NCI-H510A (cell line): Measurements from ENCODE around the gene CBLN4.

Experiments used
- DNase-seq: peaks from one replicate; lab custom pipeline; 2025; lab: John Stamatoyannopoulos, UW

CBLN4 gene

DNA sequence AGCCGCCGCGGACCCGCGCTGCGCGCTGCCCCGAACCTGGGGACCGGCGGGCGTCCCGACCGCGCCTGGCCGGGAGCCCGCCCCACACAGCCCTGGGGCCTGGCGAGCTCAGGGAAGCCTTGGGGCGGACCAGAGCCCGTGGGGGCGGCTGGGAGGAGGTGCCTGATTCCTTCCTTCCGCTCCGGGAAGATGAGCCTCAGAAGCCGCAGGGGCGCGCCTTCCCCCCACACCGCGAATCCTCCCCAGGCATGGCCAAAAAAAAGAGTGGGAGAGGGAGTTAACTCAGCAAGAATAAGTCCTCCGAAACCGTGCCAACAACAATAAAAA lies at the start of gene CBLN4:
CBLN4 (minus strand) TSS at position 131 of the 327 bp plus-strand sequence. CDS start 1,348 bp downstream, outside the sequence.
- no peak for DNase-seq

GRCh38 chr20:56043227-56043626 lies 37.9 kb upstream of the CBLN4 start:
- DNase-seq: no peak

DNA sequence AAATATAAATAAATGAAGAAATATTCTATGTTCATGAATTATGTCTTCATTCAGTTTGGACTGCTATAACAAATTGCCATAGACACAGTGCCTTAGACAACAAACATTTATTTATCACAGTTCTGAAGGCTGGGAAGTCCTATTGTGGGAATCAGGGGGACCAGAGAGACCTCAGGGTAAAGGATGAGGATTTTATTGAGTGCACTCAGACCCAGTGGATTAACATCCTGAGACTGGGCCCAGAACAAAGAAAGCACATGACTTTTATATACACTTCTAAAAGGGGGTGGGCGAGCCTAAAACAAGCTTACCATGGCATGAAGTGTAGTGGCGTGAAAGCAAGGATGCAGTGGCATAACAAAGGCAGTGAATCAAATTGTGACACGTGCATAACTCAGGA lies 26.9 kb upstream of the CBLN4 start:
- DNase-seq: no peak

DNA sequence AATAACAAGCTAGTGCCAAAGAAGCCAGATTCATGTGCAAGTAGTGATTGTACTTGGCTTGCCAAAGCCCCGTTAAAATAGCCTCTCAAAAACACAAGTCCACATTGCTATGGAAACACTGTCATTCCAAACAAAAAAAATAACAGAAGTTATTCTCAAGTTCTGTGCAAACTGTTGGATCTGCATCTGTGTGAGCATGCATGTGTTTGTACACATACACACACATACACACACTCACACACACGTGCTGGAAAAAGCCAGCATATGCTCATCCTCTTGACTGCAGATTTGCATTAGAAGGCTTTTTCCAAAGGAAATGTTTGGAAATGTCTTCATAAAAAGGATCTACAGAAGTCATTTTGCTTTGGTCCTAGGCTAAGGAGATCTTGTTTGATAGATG lies 13.4 kb upstream of the CBLN4 start:
- no peak for DNase-seq

DNA sequence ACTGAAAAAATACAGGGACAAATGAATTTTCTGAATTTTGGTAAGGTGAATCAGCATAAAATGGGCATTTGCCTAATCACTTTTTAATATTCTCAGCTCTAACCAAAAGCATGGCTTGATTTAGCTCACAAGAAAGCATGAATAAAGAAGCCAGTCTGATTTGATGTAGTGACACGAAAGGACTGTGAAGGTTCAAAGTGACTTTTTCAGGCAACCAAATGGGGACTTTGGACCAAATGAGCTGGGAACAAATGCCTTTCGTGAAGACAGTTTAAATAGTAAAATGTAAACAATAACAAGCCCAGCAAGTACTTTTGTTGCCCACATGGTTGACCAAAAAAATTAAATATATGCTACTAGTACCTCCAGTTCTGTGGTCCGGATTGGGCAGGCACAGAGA lies 12.9 kb upstream of the CBLN4 start:
- DNase-seq: no peak

DNA sequence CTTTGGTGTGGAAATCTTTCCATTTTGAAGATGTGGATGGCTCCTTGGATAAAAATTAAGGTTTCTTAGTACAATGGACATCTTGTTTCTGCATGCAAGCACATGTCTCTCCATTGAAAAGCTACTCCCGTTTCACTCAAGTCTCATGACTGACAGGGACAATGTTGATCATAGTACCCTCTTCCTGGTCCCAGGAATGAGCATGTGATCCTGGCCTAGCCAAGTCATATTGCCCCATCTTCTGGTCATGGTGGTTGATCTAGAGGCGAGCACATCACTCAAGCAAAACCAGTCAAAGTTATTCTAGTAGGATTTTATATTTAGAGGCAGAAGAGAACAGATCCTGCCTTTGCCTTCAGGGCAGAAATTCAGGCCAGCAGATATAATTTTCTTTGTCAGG lies 12.2 kb upstream of the CBLN4 start:
- DNase-seq: no peak

- no peak for DNase-seq
These were observed 9.7 kb upstream of the CBLN4 start for GRCh38 chr20:56014998-56015397.

DNA sequence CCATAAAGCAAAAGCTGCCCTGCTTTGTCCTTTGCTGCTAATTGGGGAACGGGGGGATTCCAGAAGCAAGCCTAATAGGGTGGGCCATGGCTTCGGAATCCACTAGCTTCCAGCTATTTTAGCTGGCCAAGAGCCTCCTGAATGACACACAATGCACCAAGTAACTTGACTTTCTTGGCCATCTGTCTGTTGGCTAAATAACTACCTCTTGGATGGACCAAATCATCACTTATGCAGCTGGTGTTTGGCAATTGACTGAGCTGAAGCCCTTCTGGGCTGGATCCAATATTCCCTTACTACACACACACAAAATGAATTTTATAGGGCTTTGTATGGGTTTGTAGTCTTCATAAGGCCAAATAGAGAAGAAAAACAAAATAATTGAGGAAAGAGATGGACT lies 8.8 kb upstream of the CBLN4 start:
- no peak for DNase-seq

- DNase-seq: no peak
These were observed 519 bp downstream of the CBLN4 start for GRCh38 chr20:56004611-56005388.

DNA sequence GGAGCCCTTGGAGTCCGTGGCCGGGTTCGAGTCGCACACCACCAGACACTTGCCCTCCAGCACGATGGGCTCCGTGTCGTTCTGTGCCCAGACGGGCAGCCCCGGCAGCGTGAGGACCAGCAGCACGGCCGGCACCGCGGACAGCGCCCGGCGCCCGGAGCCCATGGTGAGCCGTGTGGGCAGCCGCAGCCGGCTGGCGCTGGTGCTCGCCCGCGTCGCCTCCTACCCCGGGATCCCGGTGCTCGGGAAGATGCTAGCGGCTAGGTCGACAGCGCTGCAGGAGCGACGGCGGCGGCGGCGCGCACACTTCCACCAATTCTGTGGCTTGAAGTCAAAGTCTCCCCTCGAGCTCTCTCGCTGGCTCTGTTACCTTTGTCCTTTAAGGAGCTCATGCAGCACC lies 1.3 kb downstream of the CBLN4 start:
- no peak for DNase-seq

DNA sequence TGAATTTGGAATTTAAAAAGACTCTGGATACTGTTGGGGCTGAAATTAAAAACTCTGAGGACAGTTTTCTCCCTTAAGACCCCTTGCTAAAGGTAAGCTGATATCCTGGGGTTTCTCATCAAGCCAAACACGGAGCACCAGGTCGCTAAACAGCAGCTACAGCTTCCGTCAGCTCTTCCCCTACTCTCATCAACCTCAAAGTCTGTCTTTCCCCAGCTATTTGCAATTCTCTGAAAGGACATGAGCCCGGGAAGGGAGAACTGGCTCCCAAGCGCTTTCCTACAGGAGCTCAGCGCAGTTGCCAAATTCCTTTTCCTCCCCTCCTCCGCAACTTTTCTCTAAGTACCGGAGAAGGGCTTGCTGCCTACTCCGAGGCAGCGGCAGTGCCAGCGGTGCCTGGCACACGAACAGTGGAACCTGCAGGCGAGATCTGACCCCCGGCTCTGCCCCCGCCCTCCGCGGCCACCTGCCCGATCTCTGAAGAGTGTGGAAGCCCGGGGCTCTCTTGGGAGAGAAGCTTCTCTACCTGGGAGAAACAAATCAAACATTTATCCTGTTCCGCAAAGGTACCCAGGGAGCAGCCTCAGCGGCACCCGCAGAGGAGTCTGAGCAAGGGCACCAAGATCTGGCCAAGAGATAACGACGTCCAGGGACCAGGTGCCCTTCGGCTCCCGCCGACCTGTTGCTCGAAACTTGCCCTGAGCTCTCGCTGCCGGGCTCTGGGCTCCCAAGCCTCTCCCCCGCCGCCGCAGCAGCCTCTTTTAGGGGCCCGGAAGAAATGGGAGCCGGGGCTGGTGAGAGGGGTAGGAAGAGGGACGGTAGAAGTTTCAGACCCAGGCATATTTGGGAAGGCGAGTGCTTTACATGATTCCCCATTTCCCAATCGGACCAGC lies 2.2 kb downstream of the CBLN4 start:
- DNase-seq: no peak

DNA sequence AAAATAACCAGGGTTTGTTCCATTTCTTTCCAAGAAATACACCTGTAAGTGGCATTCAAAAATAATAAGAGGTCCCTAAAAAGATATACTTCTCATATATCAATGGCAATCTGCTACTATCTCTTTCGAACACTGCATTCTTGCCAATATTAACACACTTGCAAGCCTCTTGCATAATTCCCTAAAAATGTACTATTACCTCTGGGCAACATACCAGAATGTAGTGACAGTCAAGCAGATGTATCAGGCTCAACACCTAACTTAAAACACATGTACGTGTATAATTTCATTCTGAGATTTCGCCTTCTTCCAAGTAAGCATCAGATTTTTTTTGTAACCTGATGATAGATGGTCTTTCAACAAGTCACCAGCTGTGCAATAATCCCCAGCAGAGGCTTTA lies 3.4 kb downstream of the CBLN4 start:
- DNase-seq: no peak

DNA sequence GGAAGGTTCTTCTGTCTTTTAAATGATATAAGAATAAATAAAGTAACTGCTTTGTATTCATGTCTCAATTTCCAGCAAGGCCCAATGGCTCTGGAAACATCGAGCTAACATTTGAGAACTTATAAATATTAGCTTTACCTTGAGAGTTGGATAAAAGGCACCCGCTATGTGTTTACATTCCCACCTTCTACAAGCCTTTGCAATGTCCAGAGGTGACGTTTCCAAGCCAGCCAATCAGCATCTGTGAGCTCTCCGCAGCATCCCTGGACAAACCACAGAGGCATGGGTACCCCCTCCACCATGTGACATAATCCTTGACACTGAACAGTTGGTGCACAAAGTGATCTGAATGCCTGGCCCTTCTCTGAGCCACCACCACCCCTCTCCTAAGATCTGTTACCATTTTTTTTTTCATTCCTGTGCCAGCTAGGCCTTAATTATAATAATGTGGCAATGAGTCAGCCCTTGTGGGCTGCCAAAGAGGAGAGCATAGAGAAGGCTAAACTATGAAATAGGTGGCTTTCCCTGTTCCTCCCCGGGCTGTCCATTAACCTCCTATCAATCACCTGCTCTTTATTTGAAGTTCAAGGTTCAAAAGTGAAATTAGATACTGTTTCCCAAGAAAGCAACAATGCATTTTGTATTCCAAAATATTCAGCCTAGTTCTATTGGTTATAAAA lies 4.1 kb downstream of the CBLN4 start:
- DNase-seq: no peak

DNA sequence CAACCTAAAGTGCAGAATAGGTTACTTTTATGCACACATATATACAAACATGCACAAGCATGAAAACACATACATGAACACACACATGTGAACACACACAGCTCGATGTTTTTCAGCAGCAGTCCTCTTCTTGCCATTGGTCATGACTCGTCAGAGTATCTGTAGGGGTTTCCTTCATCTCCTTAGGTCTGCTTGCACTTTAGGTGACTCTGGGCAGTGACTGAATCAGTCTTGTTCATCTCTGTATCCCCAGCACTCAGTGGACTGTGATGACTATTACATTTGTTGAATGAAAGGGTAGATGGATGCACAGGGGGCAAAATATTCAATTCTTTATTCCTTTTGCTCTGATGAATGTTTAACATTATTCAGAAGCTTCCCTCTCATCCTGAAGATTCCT lies 26.8 kb downstream of the CBLN4 start:
- no peak for DNase-seq

DNA sequence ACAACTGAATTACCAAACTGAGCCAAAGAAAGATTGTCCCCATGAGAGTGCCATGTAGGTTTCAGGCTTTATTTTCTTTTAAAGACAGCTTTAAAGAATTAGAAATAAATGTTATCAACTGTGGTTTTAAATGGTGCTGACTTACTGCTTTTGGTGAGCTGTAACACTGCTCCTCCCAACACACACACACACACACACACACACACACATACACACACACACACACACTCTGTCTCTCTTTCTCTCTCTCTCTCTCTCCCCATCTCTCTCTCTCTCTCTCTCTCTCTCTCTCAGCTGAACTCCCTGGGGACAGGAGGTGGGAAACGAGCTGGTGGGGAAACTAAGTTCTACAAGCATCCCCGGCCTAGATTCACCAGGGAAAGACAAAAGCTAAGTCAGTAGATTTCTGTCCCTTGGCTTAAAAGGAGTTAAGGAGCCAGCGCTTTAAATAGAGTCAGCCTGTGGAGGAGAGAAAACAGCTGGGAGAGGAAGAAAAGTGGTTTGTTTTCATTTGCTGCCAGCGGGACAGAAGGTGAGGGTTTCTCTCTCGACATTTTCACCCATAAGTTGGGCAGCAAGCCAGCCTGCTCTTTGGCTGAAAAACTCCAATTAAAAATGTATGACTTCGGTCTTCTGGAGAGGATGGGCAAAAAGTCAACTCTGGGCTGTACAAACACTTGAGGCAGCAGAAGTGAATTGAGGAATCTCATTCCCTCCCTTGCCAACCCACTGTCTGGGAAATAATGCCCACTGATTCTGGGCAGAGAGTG lies 27.4 kb downstream of the CBLN4 start:
- DNase-seq: no peak

- no peak for DNase-seq
These were observed 30.7 kb downstream of the CBLN4 start for GRCh38 chr20:55974491-55975202.

GRCh38 chr20:55964790-55965189 lies 40.5 kb downstream of the CBLN4 start:
- no peak for DNase-seq

- no peak for DNase-seq
These were observed 43.7 kb downstream of the CBLN4 start for GRCh38 chr20:55961376-55962330.

GRCh38 chr20:55953201-55953600 lies 52.1 kb downstream of the CBLN4 start:
- no peak for DNase-seq

GRCh38 chr20:55947701-55948100 lies 57.6 kb downstream of the CBLN4 start:
- DNase-seq: no peak
